NCI-H187 (cell line): ENCODE results near the gene ZSCAN10.

Experiments
- DNase-seq, 2 experiments: peaks; one replicate each; lab custom pipeline; 2025; lab: John Stamatoyannopoulos, UW

ZSCAN10 gene

GRCh38 chr16:3134338-3135125 is 35.4 kb upstream of the ZSCAN10 start, which contains the start of gene ZNF213:
TSS of gene ZNF213 (plus strand) at chr16:3135029. CDS start at chr16:3137281, 2,252 bp downstream.
- DNase-seq, result peak; percentile 94 to 99

GRCh38 chr16:3133844-3134243 is 34.8 kb upstream of the ZSCAN10 start:
- DNase-seq, result no peak

GRCh38 chr16:3131755-3132377 is 32.8 kb upstream of the ZSCAN10 start:
- peak in 1 of 2 experiments; percentile 12 for DNase-seq

- peak; percentile 59 to 79 for DNase-seq
Measured at GRCh38 chr16:3129137-3130131, 30.3 kb upstream of the ZSCAN10 start.

GRCh38 chr16:3127745-3128144 is 28.7 kb upstream of the ZSCAN10 start:
- peak; percentile 45 to 80 for DNase-seq

- peak; percentile 97 to 99 for DNase-seq
Measured at GRCh38 chr16:3123986-3124886, 25.1 kb upstream of the ZSCAN10 start.

- no peak for DNase-seq
Measured at GRCh38 chr16:3122926-3123570, 24.0 kb upstream of the ZSCAN10 start.

- DNase-seq, result no peak
Measured at GRCh38 chr16:3121851-3122467, 22.9 kb upstream of the ZSCAN10 start.

- DNase-seq, result no peak
Measured at GRCh38 chr16:3120435-3120834, 21.3 kb upstream of the ZSCAN10 start.

GRCh38 chr16:3119701-3120408 is 20.8 kb upstream of the ZSCAN10 start:
- DNase-seq, result no peak

- no peak for DNase-seq
Measured at GRCh38 chr16:3119286-3119685, 20.2 kb upstream of the ZSCAN10 start.

- DNase-seq, result no peak
Measured at GRCh38 chr16:3118846-3119245, 19.8 kb upstream of the ZSCAN10 start.

GRCh38 chr16:3118204-3118790 is 19.2 kb upstream of the ZSCAN10 start:
- no peak for DNase-seq

GRCh38 chr16:3115561-3115960 is 16.5 kb upstream of the ZSCAN10 start:
- DNase-seq, result no peak

- no peak for DNase-seq
Measured at GRCh38 chr16:3115003-3115402, 15.9 kb upstream of the ZSCAN10 start.

- DNase-seq, result no peak
Measured at GRCh38 chr16:3113765-3114479, 14.8 kb upstream of the ZSCAN10 start.

- no peak for DNase-seq
Measured at GRCh38 chr16:3112881-3113574, 13.9 kb upstream of the ZSCAN10 start.
